NCI-H82 treated with DMSO at 0.1 percent for 48 hours (cell line): ENCODE measurements around the gene OLR1.
A peak's percentile ranks its signal among the peaks of the same experiment; 100 is the strongest.

ENCODE experiments used
- DNase-seq: peaks from one replicate; lab custom pipeline; 2025; ENCODE audit not compliant: unreplicated experiment; lab: John Stamatoyannopoulos, UW

OLR1 gene

DNA sequence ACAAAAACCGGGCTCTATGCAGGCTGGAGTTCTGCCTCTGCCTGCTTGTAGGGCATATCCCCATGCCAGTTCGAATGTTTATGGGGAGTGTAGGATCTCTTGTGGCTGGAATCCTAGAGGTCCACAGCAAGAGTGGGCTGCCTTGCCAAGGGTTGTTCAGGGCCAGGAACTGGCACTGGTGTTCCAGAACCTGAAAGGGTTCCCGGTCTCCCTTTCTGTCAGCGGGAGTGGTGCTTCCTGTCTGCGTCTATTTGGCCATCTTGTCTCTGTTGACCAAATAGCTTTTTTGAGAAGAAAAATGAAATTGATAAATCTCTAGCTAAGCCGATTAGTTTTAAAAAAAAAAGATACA, 17.8 kb downstream of the OLR1 start:
- no peak for DNase-seq

- no peak for DNase-seq
Observed at GRCh38 chr12:10153271-10154144, 18.4 kb downstream of the OLR1 start.

DNA sequence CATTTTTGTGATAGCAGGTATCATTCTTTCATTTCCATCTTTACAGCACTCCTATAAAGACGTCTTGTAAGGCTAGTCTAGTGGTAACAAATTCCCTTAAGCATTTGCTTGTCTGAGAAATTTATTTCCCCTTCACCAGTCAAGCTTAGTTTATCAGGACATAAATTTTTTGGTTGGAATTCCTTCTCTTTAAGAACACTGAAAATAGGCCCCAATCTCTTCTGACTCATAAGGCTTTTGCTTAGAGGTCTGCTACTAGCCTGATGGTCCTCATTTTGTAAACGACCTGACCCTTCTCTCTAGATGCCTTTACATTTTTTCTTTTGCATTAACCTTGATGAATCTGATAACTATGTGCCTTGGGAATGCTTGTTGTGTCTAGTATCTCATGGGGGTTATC, 20.3 kb downstream of the OLR1 start:
- no peak for DNase-seq

GRCh38 chr12:10147714-10148403, 24.1 kb downstream of the OLR1 start:
- DNase-seq: no peak

GRCh38 chr12:10142976-10143589, 28.8 kb downstream of the OLR1 start:
- no peak for DNase-seq

- DNase-seq: peak; percentile 24
Observed at GRCh38 chr12:10140001-10140400, 31.9 kb downstream of the OLR1 start.

- no peak for DNase-seq
Observed at GRCh38 chr12:10136637-10137205, 35.2 kb downstream of the OLR1 start.

- DNase-seq: no peak
Observed at GRCh38 chr12:10135126-10135525, 36.8 kb downstream of the OLR1 start.

DNA sequence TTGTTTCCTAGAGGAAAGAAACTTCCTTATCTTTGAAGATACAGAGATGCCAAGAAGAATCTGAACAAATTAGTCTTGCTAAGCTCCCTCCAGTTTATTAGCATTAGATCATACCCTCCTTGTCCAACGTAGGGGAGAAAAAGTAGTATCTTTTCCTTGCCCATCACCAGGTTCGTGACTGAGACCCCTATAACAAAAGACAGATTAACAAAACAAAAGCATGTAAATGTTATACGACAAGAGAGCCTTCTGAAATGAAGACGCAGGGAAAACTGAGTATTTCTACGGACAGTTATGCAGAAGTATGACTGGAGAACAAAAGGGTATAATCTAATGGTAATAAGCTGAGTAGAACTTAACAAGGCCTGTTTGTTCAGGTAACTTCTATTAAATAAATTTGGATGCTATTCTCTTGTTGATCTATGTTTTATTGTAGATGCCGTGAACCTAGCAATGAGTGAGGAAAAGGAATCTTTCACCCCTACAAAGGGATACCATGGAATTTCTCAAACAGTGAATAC, 39.0 kb downstream of the OLR1 start:
- no peak for DNase-seq

GRCh38 chr12:10131111-10131690, 40.7 kb downstream of the OLR1 start:
- DNase-seq: no peak

DNA sequence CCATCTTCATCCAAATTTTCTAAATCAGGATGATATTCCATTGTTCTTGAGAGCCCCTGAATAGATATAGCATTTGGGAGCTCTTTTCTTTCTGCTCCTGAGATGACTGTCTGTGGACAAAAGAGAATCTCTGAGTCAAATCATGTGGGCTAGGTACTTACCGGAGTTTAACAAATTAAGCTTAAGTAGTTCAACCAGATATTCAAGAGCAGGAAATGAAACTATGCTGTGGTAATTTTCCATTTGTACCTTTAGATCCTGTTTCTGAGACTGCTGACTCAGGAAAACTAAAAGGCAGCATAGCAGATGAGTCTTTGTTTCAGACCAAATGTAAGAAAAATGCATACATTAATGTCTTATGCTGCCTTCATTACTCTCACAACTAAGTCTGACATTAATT, 41.9 kb downstream of the OLR1 start, which contains the start of gene CLEC7A:
Gene CLEC7A (minus strand): TSS at position 158 of the 400 bp plus-strand sequence. CDS start 117 bp downstream, at position 41.
- DNase-seq: no peak

- DNase-seq: no peak
Observed at GRCh38 chr12:10128687-10129086, 43.2 kb downstream of the OLR1 start.

- DNase-seq: no peak
Observed at GRCh38 chr12:10126413-10126812, 45.5 kb downstream of the OLR1 start.

DNA sequence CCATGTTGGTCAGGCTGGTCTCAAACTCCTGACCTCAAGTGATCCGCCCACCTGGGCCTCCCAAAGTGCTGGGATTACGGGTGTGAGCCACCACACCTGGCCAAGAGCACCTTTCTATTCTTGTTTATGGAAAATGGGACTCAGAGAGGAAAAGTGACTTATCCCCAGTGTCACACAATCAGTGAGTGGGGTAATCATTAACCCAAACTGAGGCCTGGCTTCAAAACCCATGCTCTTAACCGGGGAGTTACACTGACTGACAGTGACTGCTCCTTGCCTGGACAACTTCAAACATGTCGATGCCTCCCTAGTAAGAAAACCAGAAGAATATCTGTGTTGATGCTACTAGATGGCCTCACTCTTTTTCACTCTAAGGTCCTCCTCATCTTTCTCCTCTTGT, 49.2 kb downstream of the OLR1 start:
- DNase-seq: no peak

GRCh38 chr12:10121278-10121677, 50.7 kb downstream of the OLR1 start:
- DNase-seq: no peak

DNA sequence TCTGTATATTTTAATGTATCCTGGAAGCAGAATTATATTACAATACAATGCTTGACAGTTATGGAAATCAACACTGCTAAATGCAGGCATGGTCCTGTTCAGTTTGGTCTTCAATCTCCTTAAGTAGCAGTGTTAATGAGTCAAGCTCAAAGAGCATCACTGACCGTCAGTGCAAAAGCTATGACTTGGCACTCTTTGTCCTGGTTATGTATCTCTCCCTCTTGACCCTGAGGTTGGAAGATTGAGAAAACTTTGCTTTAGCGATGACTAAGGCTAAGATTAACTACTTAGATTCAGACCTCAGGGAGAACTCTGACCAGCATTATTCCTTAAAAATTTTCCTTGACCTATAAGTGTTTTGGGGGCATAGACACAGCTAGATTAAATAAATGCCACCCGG, 52.9 kb downstream of the OLR1 start:
- DNase-seq: no peak

DNA sequence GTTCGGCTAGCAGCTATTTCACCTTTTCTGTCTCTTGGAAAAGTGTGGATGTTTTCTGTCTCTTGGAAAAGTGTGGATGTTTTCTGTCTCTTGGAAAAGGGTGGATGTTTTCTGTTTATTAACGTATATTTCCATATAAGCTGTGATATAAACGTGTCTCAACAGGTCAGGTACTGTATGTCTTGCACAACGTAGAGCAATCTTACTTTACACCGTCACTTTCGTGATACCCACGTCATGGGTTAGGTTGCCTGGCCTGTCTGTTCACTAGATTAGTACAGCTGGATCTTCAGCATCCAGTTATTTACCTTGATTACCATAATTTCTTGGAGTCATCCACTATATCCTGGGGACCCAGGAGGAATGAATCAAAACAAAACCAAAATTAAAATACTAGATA, 56.0 kb downstream of the OLR1 start:
- DNase-seq: no peak

DNA sequence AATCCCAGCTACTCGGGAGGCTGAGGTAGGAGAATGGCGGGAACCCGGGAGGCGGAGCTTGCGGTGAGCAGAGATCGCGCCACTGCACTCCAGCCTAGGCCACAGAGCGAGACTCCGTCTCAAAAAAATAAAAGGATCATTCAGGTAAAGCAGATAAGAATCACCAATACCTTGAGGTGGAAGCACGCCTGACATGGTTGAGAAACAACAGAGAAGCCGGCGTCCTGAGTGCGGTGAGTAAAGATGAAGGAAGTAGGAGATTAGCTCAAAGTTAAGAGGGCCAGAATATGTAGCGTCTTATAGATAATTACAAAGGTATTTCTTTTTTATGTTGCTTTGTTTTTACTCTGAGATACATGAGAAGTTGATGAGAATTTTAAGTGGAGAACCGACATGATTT, 56.6 kb downstream of the OLR1 start:
- DNase-seq: no peak

DNA sequence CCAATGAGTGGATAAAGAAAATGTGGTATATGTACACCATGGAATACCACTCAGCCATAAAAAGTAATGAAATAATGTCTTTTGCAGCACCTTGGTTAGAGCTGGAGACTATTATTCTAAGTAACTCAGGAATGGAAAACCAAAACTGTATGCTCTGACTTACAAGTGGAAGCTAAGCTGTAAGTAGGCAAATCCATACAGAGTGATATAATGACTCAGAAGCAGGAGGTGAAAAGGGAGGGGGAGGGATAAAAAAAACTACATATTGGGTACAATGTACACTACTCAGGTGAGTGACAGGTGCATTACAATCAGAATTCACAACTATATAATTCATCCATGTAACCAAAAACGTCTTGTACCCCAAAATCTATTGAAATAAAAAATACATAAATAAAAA, 58.0 kb downstream of the OLR1 start:
- DNase-seq: no peak

DNA sequence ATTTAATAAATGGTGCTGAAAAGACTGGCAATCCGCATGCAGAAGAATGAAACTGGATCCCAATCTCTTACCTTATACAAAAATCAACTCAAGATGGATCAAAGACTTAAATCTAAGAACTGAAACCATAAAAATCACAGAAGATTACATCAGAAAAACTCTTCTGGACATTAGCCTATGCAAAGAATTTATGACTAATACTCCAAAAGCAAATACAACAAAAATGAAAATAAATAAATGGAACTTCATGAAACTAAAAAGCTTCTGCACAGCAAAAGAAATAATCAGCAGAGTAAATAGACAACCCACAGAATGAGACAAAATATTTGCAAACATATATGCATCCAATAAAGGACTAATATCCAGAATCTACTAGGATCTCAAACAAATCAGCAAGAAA, 58.9 kb downstream of the OLR1 start:
- no peak for DNase-seq

GRCh38 chr12:10111451-10111850, 60.5 kb downstream of the OLR1 start:
- DNase-seq: no peak
